KOPT-K1 (cell line): Measurements from ENCODE around the gene CACNB2.
"Not testable (repeated sequence)": the region's sequence is repeated elsewhere in the genome, so short reads cannot be mapped to it uniquely, and the experiment has no call there.

Experiments used
- H3K27ac ChIP-seq: fragments of 200-600 bp; sonication (generic); 2 replicates; pipeline ENCODE4 v1.5.1; 2016; ENCODE audit warnings: antibody characterized with exemption, mild to moderate bottlenecking, low read depth, low read length; ENCODE audit not compliant: poor library complexity, severe bottlenecking
- H3K36me3 ChIP-seq: fragments of 200-600 bp; sonication (generic); 2 replicates; pipeline ENCODE4 v1.5.1; 2017; ENCODE audit warnings: antibody characterized with exemption, mild to moderate bottlenecking, low read length, moderate library complexity; ENCODE audit not compliant: insufficient read depth
- H3K9me3 ChIP-seq: fragments of 200-600 bp; sonication (generic); 2 replicates; pipeline ENCODE4 v1.5.1; 2017; ENCODE audit warnings: antibody characterized with exemption, low read length, mild to moderate bottlenecking; ENCODE audit not compliant: insufficient read depth, poor library complexity, severe bottlenecking

The CACNB2 gene

DNA sequence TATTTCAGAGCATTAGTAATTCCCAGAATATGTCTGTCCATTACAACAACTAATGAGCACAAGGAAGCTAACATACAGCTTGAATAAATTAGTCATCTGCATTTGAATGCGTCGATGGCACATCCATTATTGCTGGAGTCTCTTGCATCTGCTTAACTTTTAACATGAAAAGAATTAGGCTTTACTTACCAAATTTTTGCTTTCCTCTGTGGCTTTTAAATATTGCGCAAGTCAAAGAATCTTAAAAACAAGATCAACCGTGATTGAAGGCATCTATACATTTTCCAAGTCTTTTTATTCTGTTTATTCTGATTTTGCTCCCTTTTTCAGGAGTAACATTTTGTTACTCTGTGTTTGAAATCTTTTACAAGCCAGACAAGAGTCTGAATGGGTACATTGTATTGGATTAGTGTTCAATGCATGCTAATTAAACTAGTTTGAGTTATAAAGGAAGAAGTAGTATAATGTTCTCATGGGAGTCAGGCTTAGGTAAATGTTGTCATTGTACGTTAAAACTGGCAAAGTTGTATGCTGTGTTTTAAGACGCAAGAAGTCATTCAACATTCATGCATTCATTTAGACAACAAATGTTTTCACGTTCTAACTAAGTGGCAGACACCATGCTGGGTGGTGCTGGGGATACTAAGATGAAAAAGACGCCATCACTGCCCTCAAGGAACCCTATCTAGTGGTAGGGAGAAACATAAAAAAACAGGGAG, 4.0 kb upstream of the CACNB2 start:
- Histone ChIP-seq H3K9me3 (no peaks in the 10 kb centered on the region), H3K36me3 (no peaks in the 10 kb centered on the region), H3K27ac (no peak overlapping the region)

DNA sequence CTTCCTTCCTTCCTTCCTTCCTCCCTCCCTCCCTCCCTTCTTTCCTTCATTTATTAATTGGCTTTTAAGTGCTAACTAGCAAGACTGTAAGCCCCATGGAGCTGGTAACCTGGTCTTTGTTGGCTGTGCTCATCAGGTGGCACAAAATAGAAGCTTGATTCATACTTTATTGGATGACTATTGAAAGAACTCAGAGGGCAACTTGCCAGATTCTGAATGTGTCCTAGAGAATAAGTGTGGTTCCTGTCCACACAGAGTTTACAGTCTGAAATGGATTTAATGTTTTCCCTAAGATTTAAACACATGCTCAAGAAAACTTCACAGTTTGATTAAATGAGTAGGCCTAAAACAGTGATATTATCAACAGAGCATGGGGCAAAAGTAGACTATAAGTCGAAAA, 3.1 kb upstream of the CACNB2 start:
- Histone ChIP-seq H3K27ac (no peak overlapping the region), H3K9me3 (no peaks in the 10 kb centered on the region), H3K36me3 (no peaks in the 10 kb centered on the region)

DNA sequence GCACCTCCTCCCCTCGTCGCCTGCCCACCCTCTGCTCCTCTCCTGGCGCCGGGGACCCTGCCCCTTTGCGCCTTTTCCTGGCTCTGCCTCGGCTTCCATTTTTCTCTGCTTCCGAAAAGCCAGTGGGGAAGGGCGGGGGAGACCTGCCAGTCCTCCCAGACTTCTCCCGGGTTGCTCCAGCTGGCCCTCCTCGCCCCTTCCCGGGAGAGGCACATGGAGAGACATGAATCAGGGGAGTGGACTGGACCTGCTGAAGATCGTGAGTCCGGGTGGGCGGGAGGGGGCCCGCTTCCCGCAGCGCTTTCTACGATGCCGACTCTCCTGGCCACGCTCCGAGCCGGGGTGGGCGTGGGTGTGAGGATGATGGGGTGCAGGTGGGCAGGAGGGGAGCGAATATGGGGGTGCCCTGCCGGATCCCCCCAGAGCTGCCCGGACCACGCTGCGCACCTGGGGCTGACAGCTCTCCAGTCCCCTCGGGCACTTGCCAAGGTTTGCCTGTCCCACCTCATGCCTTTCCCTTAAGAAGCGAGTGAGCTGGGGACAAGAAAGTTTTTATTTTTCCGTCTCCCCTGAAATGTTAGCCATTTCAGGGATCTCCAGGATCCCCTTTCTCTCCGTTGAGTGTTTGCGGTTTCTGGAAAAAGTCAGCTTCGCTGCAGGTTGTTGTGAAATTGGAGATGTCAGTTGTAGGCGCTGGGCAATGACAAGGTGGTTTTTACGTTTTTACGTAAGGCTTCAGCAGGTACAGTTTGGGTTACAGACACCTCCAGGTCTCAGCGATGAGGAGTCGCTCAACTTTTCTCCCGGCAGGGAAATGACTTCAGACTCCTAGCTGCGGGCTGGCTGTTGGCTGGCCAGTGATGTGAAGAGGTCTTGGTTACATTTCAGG, 977 bp downstream of the CACNB2 start:
- Histone ChIP-seq H3K9me3 (no peaks in the 10 kb centered on the region), H3K27ac (no peak overlapping the region), H3K36me3 (no peaks in the 10 kb centered on the region)

DNA sequence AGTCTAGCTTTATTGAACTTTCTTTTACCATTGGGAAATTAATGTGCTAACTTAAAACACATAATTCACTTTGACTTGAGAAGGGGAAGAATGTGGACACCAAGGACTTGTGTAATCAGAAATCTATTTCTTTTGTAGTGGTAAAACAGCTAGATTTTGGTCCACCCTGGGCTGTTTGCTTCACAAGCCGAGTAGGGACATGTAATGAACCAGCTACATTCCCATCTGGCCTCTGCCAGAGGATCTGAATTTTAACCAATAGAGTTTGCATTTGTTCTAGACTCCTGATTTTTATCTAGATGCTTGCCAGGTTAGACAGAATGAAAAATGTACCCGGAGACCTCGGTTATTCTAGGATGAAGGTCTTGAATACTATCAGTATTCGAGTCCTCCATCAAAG, 1.9 kb downstream of the CACNB2 start:
- Histone ChIP-seq H3K36me3 (no peaks in the 10 kb centered on the region), H3K9me3 (no peaks in the 10 kb centered on the region), H3K27ac (no peak overlapping the region)

DNA sequence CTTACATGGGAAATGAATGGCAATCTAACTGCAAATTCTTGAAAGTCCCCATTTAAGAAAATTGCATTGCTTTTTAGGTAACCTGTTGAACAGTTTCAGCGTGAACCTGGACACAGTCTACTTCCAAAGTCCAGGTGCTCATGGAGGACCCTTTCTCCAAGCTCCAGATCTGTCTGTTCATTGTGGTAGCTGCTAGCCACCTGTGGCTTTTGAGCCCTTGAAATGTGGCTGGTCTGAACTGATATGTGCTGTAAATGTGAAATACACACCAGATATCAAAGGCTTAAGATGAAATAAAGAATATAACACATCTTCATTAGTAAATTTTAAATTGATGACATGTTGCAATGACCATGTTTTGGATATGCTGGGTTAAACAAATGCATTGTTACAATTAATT, 4.2 kb downstream of the CACNB2 start:
- no peaks in the 10 kb centered on the region for H3K9me3 ChIP-seq

DNA sequence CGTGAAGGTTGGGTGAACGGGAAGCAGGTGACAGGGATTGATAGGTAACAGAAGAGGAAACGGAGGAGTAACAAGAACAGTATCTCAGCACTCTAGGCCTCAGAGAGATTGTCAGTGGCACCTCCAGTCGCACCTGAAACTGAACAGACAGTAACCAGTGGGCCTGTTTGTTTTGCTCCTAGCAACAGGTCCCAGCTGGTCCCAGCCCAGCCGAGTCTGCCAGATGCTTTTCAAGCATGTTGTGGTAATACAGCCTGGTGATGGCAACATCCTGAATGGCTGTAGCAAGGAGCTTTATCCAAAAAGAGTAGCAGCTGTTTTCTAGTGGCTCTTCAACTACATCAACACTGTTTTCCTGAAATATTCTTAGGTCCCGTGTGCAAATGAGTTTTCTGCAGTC, 4.7 kb downstream of the CACNB2 start:
- Histone ChIP-seq H3K36me3 (no peaks in the 10 kb centered on the region), H3K9me3 (no peaks in the 10 kb centered on the region), H3K27ac (no peak overlapping the region)

More for the DNA sequence above, 4.2 kb downstream of the CACNB2 start:
- Histone ChIP-seq H3K36me3 (no peaks in the 10 kb centered on the region), H3K27ac (no peak overlapping the region)

DNA sequence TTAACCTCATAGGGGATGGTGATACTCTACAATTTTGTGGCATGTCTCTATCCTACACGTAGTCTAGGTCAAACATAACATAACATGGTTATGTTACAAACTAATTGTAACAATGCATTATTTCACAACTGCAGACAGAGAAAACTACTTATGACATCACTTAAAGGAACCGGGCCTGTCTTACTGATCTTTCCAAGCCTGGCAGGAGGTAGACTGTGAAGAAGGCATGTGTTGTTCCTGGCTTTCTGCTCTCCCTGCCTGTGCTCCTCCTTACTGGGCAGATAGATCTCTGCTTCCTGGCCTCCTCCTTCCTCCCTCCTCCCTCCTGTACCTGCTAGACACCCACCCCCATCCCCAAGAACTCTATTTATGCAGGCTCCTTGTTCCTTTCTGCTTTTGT, 5.4 kb downstream of the CACNB2 start:
- Histone ChIP-seq H3K9me3 (no peaks in the 10 kb centered on the region), H3K36me3 (no peaks in the 10 kb centered on the region), H3K27ac (no peak overlapping the region)

DNA sequence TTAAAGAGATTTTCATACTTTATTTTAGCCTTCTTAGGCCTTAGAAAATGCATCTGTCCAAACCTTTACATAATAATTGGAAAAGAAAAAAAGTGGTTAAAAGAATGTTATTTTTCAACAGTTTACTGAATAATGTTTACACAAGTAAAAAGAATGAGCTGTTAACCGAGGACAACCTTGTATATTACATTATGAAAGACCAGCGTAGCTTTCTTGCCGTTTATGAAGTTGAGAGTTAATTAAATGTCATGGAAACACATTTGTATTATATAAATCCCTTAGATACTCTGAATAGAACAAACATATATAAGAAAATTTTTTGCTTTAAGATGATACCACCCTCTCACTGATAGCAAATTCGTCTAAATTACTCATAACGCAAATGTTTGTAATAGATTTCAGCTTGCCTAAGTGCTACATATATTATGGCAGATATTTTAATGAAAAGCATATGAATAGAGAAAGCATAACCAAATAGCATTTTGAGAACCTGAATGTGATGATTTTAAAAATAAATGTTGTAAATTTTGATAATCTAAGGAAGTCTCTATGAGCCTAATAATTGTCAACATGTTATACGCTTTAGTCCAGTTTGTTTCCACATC, 9.1 kb downstream of the CACNB2 start:
- H3K36me3 ChIP-seq, result no peaks in the 10 kb centered on the region
- no peak overlapping the region for H3K27ac ChIP-seq
- H3K9me3 ChIP-seq, result no peaks in the 10 kb centered on the region

DNA sequence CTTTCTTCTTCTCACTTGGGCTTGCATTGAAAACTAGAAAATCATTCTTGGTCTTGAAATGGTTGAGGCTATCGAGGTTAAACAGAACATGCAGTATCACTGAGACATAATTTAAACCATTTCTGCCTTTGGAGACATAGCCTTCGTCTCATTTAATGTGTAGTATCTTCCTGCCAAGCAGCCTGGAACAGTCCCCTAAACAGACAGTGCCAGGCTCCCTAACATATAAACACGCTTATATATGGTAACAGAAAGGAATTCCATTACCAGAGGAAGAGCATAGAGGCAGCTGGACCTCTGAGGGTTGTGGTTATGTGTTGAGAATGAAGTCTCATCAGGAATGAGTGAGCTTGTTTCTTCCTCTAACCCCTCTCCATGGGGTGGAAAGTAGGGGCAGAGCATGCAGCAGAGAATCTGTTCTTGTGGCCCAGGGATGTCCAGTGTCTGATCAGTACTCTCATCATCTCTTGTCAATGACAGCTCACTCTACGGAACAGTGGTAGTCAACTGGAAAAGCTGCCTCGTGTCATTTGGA, 11.2 kb downstream of the CACNB2 start:
- Histone ChIP-seq H3K9me3 (no peaks in the 10 kb centered on the region), H3K27ac (no peak overlapping the region), H3K36me3 (no peaks in the 10 kb centered on the region)

DNA sequence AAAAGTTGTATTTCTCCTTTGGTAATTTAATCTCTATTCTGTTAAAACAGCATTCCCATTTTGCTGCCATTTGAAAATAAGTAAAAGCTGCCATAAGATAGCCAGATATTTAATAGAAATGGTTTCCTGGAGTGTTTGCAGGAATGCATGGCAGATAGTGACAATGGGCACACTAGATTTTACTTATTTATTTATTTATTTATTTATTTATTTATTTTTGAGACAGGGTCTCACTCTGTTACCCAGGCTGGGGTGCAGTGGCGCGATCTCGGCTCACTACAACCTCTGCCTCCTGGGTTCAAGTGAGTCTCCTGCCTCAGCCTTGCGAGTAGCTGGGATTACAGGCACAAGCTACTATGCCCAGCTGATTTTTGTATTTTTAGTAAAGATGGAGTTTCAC, 13.2 kb downstream of the CACNB2 start:
- H3K36me3 ChIP-seq, H3K9me3 ChIP-seq, H3K27ac ChIP-seq: not testable (repeated sequence)

DNA sequence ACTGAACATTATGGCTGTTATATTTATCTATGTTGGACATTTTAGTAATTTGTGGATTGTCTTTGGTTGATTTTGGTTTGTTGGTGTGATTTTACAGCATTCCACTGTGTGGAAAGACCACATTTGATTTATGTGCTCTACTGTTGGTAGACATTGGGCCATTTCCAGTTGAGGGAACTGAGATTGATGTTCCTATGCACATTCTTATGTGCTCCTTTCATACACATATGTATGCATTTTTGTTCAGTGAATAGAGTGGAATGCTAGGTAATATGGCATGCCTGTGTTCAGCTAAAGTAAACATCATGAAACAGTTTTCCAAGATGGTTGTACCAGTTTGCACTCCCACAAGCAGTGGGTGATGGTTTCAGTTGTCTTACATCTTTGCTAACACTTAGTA, 15.1 kb downstream of the CACNB2 start:
- Histone ChIP-seq H3K27ac (no peak overlapping the region), H3K36me3 (no peaks in the 10 kb centered on the region), H3K9me3 (no peaks in the 10 kb centered on the region)

DNA sequence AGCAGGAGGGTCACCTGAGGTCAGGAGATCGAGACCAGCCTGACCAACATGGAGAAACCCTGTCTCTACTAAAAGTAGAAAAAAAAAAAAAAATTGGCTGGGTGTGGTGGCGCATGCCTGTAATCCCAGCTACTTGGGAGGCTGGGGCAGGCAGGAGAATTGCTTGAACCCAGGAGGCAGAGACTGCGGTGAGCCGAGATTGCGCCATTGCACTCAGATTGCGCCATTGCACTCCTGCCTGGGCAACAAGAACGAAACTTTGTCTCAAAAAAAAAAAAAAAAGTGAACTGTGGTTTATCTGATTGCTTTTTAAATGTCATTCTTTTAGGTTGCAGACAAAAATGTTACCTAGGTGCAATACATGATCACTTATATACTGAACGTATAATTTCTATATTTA, 16.6 kb downstream of the CACNB2 start:
- H3K27ac ChIP-seq, H3K36me3 ChIP-seq, H3K9me3 ChIP-seq: not testable (repeated sequence)

DNA sequence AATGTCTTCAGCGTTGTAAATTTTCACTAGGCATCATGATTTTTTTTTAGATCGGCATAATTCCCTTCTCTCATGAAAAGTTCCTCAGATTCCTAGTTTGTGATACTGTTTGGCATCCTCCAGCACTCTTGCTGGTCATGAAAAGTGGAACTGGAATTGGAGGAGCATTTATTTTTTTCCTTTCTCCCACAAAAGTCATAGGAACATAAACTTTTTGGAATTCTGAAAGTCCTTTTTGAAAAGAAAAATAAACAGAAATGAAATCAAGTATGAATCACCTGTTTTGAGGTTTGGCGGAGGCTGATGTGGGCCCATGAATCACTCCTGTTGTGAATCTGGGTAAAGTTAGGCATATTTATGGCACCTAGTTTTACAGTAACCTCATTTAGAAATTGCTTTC, 17.7 kb downstream of the CACNB2 start:
- Histone ChIP-seq H3K27ac (no peak overlapping the region), H3K36me3 (no peaks in the 10 kb centered on the region), H3K9me3 (no peaks in the 10 kb centered on the region)

DNA sequence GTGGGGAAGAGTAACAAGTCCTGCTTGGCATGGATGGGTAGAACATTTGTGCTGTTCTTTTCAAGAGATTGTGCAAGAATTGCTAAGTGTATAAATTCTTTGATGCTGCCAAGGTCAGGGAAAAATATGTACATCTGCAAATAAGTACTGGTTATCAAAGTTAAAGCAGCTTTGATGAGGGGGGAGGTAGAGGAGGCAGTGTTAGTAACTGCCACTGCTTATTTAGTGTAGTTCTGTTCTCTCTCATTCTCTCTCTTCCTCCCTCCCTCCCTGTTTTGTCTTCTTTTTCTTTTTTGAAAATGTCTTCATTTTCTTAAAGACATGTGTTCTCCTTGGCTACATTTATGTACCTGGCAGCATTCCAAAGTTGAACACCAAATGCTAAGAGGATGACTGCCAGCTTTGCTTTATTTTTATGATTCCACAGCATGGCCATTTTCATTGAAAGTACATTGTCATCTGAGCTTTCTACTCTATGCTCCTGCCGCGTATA, 18.6 kb downstream of the CACNB2 start:
- no peaks in the 10 kb centered on the region for H3K9me3 ChIP-seq
- no peaks in the 10 kb centered on the region for H3K36me3 ChIP-seq
- H3K27ac ChIP-seq, result no peak overlapping the region

DNA sequence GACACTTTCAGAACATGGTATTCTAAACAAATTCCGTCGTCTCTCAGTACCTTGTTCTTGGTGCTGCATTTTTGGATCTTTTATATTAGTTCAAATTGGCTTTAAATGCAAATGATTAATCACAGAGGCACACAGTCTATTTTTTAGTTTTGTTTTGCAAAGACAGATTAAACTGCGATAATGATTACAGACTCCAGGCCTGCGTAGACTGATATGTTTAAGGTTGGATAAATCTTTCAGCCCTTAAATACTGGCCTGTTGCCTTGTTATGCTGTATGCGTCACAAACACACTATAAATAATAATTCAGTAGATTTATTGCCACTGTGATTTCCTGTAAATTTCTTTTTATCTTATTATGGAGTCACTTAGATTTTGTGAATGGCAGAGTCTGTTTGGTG, 19.3 kb downstream of the CACNB2 start:
- Histone ChIP-seq H3K9me3 (no peaks in the 10 kb centered on the region), H3K36me3 (no peaks in the 10 kb centered on the region), H3K27ac (no peak overlapping the region)
